GM18858 (cell line): ENCODE results near the gene DMRT3.

ENCODE experiments used
- ATAC-seq: cut with Tn5 transposase; IDR thresholded peaks from one replicate; pipeline ENCODE4 v1.9.1; 2021; ENCODE audit not compliant: unreplicated experiment

The DMRT3 gene

GRCh38 chr9:976258-976942 is at the start of gene DMRT3:
DMRT3 (plus strand) TSS chr9:976655; CDS start chr9:977002, 347 bp downstream.
- no peak for ATAC-seq

- ATAC-seq: no peak
These were observed 49.5 kb upstream of the DMRT3 start for GRCh38 chr9:926976-927375.

GRCh38 chr9:928363-929042 is 48.0 kb upstream of the DMRT3 start:
- ATAC-seq: no peak

GRCh38 chr9:929719-930118 is 46.7 kb upstream of the DMRT3 start:
- no peak for ATAC-seq

GRCh38 chr9:933356-933755 is 43.1 kb upstream of the DMRT3 start:
- ATAC-seq: no peak

- ATAC-seq: no peak
These were observed 41.0 kb upstream of the DMRT3 start for GRCh38 chr9:935348-935965.

GRCh38 chr9:942805-943580 is 33.5 kb upstream of the DMRT3 start:
- ATAC-seq: no peak

GRCh38 chr9:947985-948384 is 28.5 kb upstream of the DMRT3 start:
- no peak for ATAC-seq

GRCh38 chr9:948497-948896 is 28.0 kb upstream of the DMRT3 start:
- no peak for ATAC-seq

- ATAC-seq: no peak
These were observed 26.3 kb upstream of the DMRT3 start for GRCh38 chr9:950139-950538.

- ATAC-seq: no peak
These were observed 23.9 kb upstream of the DMRT3 start for GRCh38 chr9:952546-952945.

GRCh38 chr9:959105-959504 is 17.4 kb upstream of the DMRT3 start:
- ATAC-seq: no peak

- ATAC-seq: no peak
These were observed 16.5 kb upstream of the DMRT3 start for GRCh38 chr9:959914-960313.

GRCh38 chr9:962023-962422 is 14.4 kb upstream of the DMRT3 start:
- ATAC-seq: no peak

- ATAC-seq: no peak
These were observed 11.0 kb upstream of the DMRT3 start for GRCh38 chr9:965497-965896.

- no peak for ATAC-seq
These were observed 9.6 kb upstream of the DMRT3 start for GRCh38 chr9:966870-967269.

GRCh38 chr9:967436-967835 is 9.0 kb upstream of the DMRT3 start:
- no peak for ATAC-seq

GRCh38 chr9:967903-968641 is 8.4 kb upstream of the DMRT3 start:
- no peak for ATAC-seq

- no peak for ATAC-seq
These were observed 6.9 kb upstream of the DMRT3 start for GRCh38 chr9:969310-970150.
